ENCODE results near the gene INHBE. TPM values are rescaled to one million over a fixed set of nuclear protein-coding genes. Genes with fewer than 3 reads are reported as not detected.

The INHBE gene
- total RNA-seq, 4 donors from 2014 or later: not detected

DNA sequence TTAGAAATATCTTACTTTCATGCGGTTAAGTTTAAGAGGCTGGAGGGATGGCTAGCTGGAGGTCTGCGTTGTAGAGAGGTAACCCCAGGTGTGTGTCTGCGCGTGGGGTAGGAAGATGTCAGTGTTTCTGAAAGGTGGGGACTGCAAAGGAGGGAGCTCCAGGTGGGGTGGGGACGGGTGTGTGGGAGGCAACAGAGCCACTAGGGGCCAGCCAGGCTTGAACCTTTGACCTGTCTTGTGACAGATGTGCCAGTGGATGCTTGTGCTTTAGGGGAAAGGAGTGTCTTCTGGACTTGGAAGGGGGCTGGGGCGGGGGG is 5.3 kb downstream of the INHBE start:
- H3K9me3 ChIP-seq: no peaks in the 10 kb centered on the region
- H3K27me3 ChIP-seq: peaks cover 0 to 1% of the 10 kb centered on the region in 2 donors
- H3K27ac ChIP-seq: peak overlapping the region; percentile 81 to 92 (median 86)
- 0 to 1% methylated on average over 6 of the region's 6 CpGs for WGBS, 2 donors
- DNase-seq (ENCODE audit: low spot score in 2 of 2): no peak
- no peak for TF ChIP-seq POLR2A (IDR thresholded peaks at IDR 0.05)
- TF ChIP-seq, protein P1, sequence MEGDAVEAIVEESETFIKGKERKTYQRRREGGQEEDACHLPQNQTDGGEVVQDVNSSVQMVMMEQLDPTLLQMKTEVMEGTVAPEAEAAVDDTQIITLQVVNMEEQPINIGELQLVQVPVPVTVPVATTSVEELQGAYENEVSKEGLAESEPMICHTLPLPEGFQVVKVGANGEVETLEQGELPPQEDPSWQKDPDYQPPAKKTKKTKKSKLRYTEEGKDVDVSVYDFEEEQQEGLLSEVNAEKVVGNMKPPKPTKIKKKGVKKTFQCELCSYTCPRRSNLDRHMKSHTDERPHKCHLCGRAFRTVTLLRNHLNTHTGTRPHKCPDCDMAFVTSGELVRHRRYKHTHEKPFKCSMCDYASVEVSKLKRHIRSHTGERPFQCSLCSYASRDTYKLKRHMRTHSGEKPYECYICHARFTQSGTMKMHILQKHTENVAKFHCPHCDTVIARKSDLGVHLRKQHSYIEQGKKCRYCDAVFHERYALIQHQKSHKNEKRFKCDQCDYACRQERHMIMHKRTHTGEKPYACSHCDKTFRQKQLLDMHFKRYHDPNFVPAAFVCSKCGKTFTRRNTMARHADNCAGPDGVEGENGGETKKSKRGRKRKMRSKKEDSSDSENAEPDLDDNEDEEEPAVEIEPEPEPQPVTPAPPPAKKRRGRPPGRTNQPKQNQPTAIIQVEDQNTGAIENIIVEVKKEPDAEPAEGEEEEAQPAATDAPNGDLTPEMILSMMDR (IDR thresholded peaks at IDR 0.05): no peak
- TF ChIP-seq EP300 (IDR thresholded peaks at IDR 0.05): no peak
- peak overlapping the region; percentile 62 to 84 (median 80) for H3K4me3 ChIP-seq
- peaks cover 0 to 44% (median 23%) of the 10 kb centered on the region in 4 donors for H3K4me1 ChIP-seq
- peaks cover 0 to 8% (median 0%) of the 10 kb centered on the region in 3 donors for H3K36me3 ChIP-seq

DNA sequence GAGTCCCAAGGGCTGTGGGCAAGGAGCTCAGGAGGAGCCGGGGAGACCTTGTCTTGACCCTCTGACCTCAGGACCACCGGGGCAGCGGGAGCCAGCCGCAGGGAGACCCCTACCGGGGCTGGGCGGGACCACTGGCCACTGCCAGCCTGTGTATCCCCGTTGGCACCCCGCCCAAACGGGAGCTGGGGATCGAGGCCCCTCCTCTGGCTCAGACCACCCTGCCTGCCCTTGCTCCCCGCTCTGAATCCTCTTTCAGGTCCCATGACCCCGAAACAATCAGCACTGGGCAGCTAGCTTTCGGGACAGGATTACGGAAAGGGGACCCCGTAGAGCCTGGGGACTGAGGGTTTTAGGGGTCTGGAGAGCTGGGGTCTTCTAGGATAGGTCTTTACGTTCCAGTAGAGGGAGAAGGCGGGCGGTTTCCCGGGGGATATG is 5.8 kb downstream of the INHBE start:
- peak overlapping the region; percentile 62 to 84 (median 80) for H3K4me3 ChIP-seq
- H3K9me3 ChIP-seq: no peaks in the 10 kb centered on the region
- H3K27ac ChIP-seq: peak overlapping the region; percentile 81 to 92 (median 86)
- no peak for TF ChIP-seq POLR2A (IDR thresholded peaks at IDR 0.05)
- no peak for TF ChIP-seq EP300 (IDR thresholded peaks at IDR 0.05)
- TF ChIP-seq, protein P1 (IDR thresholded peaks at IDR 0.05): no peak
- DNase-seq (ENCODE audit: low spot score in 2 of 2): no peak
- 1% methylated on average over 15 of the region's 19 CpGs for WGBS, 2 donors
- peaks cover 0 to 12% (median 0%) of the 10 kb centered on the region in 3 donors for H3K36me3 ChIP-seq
- no peaks in the 10 kb centered on the region for H3K27me3 ChIP-seq
- H3K4me1 ChIP-seq: peaks cover 0 to 40% (median 21%) of the 10 kb centered on the region in 4 donors

DNA sequence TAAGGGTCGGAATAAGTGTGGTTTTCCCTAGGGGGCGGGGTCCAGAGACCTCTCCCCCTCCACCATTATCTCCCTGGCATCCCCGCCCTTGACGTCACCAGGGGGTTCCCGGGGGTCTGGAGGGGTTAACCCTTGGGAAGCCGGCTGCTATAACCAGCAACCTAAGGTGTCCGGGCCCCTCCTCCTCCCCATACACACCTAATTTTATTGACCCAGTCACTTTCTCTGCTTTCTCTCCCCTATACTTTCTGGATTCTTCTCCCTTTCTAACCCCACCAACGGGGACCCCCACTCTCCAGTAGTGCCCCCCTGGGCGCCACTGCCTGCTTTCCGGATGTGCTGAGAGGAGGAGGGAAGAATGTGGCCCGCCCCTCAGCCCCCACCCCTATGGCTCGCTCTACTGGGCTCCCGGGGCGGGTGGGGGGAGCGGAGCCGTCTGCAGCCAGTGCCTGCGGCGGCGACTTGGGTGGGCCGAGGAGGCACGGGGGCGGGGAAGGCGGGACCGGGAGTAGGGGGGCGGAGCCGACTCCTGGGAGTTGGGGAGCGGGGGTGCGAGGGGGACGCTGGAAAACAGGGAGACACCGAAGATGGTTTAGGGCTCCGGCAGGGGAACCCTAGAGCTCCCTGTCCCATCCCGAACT is 6.3 kb downstream of the INHBE start:
- WGBS, 2 donors: 0 to 1% methylated on average over 30 to 31 of the region's 32 CpGs
- Histone ChIP-seq H3K4me1 (peaks cover 0 to 36% (median 21%) of the 10 kb centered on the region in 4 donors), H3K4me3 (peak overlapping the region; percentile 62 to 84 (median 80)), H3K9me3 (no peaks in the 10 kb centered on the region), H3K27me3 (no peaks in the 10 kb centered on the region), H3K36me3 (peaks cover 0 to 12% (median 0%) of the 10 kb centered on the region in 3 donors), H3K27ac (peak overlapping the region; percentile 81 to 92 (median 86))
- peak; percentile 69 to 80 for DNase-seq (ENCODE audit: low spot score in 2 of 2)
- TF ChIP-seq EP300 (IDR thresholded peaks at IDR 0.05): peak in 1 of 2 donors; percentile 44
- TF ChIP-seq POLR2A (IDR thresholded peaks at IDR 0.05): peak in 1 of 2 donors; percentile 36
- TF ChIP-seq, protein P1 (IDR thresholded peaks at IDR 0.05): no peak

DNA sequence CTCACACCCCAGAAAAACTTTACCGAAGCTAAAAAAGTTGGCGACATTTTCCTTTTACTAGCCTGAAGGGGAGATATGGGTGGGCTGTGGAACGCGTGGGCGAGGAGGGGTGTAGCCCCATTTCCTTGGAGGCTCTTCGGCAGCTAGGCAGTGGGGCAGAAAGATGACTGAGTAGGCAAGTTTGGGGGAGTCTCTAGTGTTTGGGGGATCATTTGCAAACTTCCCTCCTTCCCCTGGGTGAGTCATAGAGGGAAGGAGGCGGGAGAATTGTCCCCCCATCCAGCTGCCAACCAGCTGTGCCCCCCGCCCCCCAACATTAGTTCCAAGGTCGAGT is 6.8 kb downstream of the INHBE start:
- WGBS, 2 donors: 0% methylated on average over 9 of the region's 9 CpGs
- H3K27me3 ChIP-seq: no peaks in the 10 kb centered on the region
- no peak for DNase-seq (ENCODE audit: low spot score in 2 of 2)
- H3K4me1 ChIP-seq: peaks cover 0 to 36% (median 21%) of the 10 kb centered on the region in 4 donors
- no peaks in the 10 kb centered on the region for H3K9me3 ChIP-seq
- peak overlapping the region; percentile 81 to 92 (median 86) for H3K27ac ChIP-seq
- H3K4me3 ChIP-seq: peak overlapping the region; percentile 62 to 84 (median 80)
- TF ChIP-seq EP300 (IDR thresholded peaks at IDR 0.05) (no peak), POLR2A (IDR thresholded peaks at IDR 0.05) (no peak)
- TF ChIP-seq, protein P1 (IDR thresholded peaks at IDR 0.05): no peak
- peaks cover 0 to 12% (median 0%) of the 10 kb centered on the region in 3 donors for H3K36me3 ChIP-seq

DNA sequence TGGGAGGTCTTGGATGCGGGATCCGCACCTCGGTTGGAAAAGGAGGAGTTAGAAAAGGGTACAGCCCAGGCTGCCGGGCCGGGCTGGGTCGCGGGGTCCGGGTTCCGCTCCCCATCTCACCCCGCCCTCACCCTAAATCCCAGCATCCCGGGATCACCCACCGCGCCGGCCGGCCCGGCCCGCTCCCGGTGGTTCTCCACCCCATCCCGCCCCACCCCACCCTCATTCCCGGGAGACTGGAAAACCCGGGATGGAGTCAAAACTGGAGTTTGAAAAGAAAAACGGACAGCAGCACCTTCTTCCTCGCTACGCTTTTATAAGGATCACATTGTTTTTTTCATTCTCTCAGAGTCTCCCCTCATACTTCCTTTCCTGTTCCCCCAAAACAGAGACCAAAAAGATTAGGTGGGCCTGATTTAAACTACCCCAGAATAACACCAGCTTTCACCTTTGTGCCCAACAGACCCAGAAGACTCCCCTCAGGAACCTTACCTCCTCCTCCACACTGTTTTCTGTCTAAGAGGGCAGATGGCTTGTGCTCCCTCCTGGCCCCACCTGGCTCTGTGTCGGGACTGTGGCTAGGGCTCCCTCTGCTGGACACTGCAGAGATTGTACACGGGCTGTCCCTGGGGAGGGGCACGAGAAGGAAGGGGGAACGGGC is 7.3 kb downstream of the INHBE start:
- TF ChIP-seq, protein P1 (IDR thresholded peaks at IDR 0.05): peak; percentile 95 to 97 (median 96)
- TF ChIP-seq POLR2A (IDR thresholded peaks at IDR 0.05): peak in 1 of 2 donors; percentile 26
- peak; percentile 11 to 47 for TF ChIP-seq EP300 (IDR thresholded peaks at IDR 0.05)
- H3K27me3 ChIP-seq: no peaks in the 10 kb centered on the region
- peak overlapping the region; percentile 81 to 92 (median 86) for H3K27ac ChIP-seq
- H3K4me3 ChIP-seq: peak overlapping the region; percentile 62 to 84 (median 80)
- H3K9me3 ChIP-seq: no peaks in the 10 kb centered on the region
- WGBS, 2 donors: 1% methylated on average over 18 to 28 of the region's 28 CpGs
- peak; percentile 77 to 92 for DNase-seq (ENCODE audit: low spot score in 2 of 2)
- peaks cover 0 to 36% (median 21%) of the 10 kb centered on the region in 4 donors for H3K4me1 ChIP-seq
- H3K36me3 ChIP-seq: peaks cover 0 to 16% (median 0%) of the 10 kb centered on the region in 3 donors
